ENCODE data around the gene DAGLA.

DNA sequence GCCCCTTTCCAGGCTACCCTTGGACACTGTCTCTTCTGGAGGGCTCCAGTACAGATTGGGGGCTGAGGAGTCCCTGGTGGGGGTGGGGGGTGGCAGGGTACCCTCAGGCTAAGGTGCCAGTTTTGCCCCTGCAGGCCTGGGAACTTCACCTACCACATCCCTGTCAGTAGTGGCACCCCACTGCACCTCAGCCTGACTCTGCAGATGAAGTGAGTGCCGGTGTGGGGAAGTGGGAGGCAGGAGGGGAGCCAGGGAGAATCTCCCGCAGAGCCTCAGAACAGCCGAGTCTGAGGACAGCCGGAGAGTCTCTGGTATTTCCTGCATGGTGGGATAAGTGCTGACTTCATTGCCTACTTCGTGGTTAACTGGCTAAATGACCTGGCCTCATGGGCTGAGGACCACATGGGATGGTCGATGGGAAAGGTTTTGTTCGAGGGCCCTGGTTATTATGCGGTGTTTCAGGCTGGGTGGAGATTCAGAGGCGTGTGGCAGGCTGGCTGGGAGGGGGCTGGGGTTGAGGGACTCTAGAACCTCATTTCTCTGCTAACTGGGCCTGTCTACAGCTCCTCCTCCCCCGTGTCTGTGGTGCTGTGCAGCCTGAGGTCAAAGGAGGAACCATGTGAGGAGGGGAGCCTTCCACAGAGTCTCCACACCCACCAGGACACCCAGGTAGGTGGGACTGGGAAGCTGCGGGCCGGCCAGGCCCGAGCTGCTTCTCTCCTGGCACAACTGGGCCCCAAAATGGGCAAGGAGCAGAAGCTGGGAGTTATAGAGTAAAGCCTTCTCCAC, 103.7 kb downstream of the DAGLA start:
- TF ChIP-seq, protein P1, sequence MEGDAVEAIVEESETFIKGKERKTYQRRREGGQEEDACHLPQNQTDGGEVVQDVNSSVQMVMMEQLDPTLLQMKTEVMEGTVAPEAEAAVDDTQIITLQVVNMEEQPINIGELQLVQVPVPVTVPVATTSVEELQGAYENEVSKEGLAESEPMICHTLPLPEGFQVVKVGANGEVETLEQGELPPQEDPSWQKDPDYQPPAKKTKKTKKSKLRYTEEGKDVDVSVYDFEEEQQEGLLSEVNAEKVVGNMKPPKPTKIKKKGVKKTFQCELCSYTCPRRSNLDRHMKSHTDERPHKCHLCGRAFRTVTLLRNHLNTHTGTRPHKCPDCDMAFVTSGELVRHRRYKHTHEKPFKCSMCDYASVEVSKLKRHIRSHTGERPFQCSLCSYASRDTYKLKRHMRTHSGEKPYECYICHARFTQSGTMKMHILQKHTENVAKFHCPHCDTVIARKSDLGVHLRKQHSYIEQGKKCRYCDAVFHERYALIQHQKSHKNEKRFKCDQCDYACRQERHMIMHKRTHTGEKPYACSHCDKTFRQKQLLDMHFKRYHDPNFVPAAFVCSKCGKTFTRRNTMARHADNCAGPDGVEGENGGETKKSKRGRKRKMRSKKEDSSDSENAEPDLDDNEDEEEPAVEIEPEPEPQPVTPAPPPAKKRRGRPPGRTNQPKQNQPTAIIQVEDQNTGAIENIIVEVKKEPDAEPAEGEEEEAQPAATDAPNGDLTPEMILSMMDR (IDR thresholded peaks at IDR 0.05): no peak
- TF ChIP-seq EZH2phosphoT487 (IDR thresholded peaks at IDR 0.05): no peak

Data from neural progenitor cell (in vitro differentiated cells).